ENCODE results near the gene BNC2.

The BNC2 gene

DNA sequence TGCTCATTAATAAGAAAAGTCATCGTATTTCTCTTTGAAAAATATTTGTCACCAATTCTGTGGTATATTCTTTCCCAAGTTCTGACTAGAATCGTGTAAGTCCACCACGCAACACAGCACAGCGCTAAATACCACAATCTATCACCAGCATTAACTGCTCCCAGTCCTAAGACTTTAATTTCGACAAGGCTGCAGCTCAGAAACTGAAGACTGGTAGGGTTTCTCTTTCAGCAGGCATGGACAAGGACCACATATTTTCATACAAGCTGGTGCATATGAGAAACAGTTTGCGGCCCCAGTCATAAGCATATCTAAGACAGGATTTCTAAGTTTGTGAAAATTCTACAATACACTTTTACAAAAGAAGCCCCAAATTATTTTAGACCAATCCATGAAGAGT is 24.1 kb downstream of the BNC2 start:
- no peaks in the 10 kb centered on the region for H3K27me3 Mint-ChIP-seq (ENCODE audit: low read depth, poor library complexity)
- H3K9me3 Mint-ChIP-seq, result no peaks in the 10 kb centered on the region
- no peaks in the 10 kb centered on the region for H3K4me1 Mint-ChIP-seq
- no peak for DNase-seq
- no peaks in the 10 kb centered on the region for H3K36me3 Mint-ChIP-seq (ENCODE audit: low read depth)
- H3K27ac Mint-ChIP-seq, result no peak overlapping the region
- no peak for TF ChIP-seq CTCF (IDR thresholded peaks at IDR 0.05)
- H3K4me3 Mint-ChIP-seq, result no peak overlapping the region

DNA sequence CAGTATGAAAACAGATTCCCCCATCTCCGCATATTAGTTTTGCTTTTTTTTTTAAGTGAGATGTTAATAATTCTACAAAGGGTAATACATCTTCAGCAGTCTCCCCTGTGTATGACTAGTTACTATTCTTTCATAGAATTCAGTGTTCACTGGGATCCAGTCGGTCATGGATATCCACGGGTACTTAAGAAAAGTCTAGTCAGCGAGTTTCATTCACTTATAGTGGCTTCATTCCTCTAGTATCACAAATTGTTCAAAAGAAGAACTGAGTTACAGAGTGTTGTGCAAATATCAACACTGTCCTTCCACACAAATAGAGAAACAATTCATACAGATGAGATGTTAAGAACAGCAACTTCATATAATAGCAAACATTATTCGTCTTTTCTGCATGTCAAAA is 35.7 kb downstream of the BNC2 start:
- no peak overlapping the region for H3K27ac Mint-ChIP-seq
- no peak for TF ChIP-seq CTCF (IDR thresholded peaks at IDR 0.05)
- H3K4me3 Mint-ChIP-seq, result no peak overlapping the region
- DNase-seq, result no peak
- H3K9me3 Mint-ChIP-seq, result peaks cover 3% of the 10 kb centered on the region
- peaks cover 8% of the 10 kb centered on the region for H3K36me3 Mint-ChIP-seq (ENCODE audit: low read depth)
- H3K27me3 Mint-ChIP-seq (ENCODE audit: low read depth, poor library complexity), result no peaks in the 10 kb centered on the region
- H3K4me1 Mint-ChIP-seq, result peaks cover 15% of the 10 kb centered on the region

GRCh38 chr9:16833296-16833835 is 37.1 kb downstream of the BNC2 start:
- Mint-ChIP-seq H3K27ac (no peak overlapping the region), H3K27me3 (ENCODE audit: low read depth, poor library complexity) (no peaks in the 10 kb centered on the region), H3K4me1 (peaks cover 29% of the 10 kb centered on the region), H3K9me3 (peaks cover 3% of the 10 kb centered on the region), H3K36me3 (ENCODE audit: low read depth) (peaks cover 8% of the 10 kb centered on the region), H3K4me3 (no peak overlapping the region)
- no peak for TF ChIP-seq CTCF (IDR thresholded peaks at IDR 0.05)
- no peak for DNase-seq

- H3K27ac Mint-ChIP-seq, result no peak overlapping the region
Measured at GRCh38 chr9:16832101-16832500, 38.4 kb downstream of the BNC2 start.

GRCh38 chr9:16830806-16831205 is 39.7 kb downstream of the BNC2 start:
- Mint-ChIP-seq H3K4me3 (no peak overlapping the region), H3K36me3 (ENCODE audit: low read depth) (peaks cover 8% of the 10 kb centered on the region), H3K4me1 (peaks cover 52% of the 10 kb centered on the region), H3K27ac (no peak overlapping the region), H3K27me3 (ENCODE audit: low read depth, poor library complexity) (peaks cover 4% of the 10 kb centered on the region), H3K9me3 (peaks cover 3% of the 10 kb centered on the region)
- DNase-seq, result no peak
- no peak for TF ChIP-seq CTCF (IDR thresholded peaks at IDR 0.05)

More at GRCh38 chr9:16832101-16832500, 38.4 kb downstream of the BNC2 start:
- H3K9me3 Mint-ChIP-seq, result peaks cover 3% of the 10 kb centered on the region
- peaks cover 8% of the 10 kb centered on the region for H3K36me3 Mint-ChIP-seq (ENCODE audit: low read depth)
- H3K4me1 Mint-ChIP-seq, result peaks cover 41% of the 10 kb centered on the region
- no peak for TF ChIP-seq CTCF (IDR thresholded peaks at IDR 0.05)
- DNase-seq, result no peak
- H3K4me3 Mint-ChIP-seq, result no peak overlapping the region
- peaks cover 4% of the 10 kb centered on the region for H3K27me3 Mint-ChIP-seq (ENCODE audit: low read depth, poor library complexity)
